Inflammatory macrophage (primary cell): Measurements from ENCODE around the gene CBX4.

Experiments
- DNase-seq, 2 donors: peaks; one replicate each; pipeline ENCODE4 v3.0.0-alpha.2; 2020 to 2022
- total RNA-seq, 18 experiments: gene quantifications; one replicate each; lab custom pipeline; 2026; ENCODE audit warnings: mixed read lengths in 6 of 18, inconsistent platforms in 2 of 18; lab: John Stamatoyannopoulos, UW

CBX4 gene
- total RNA-seq = 4.9 to 21.7 (median 13.9) reads per million in 18 experiments

DNA sequence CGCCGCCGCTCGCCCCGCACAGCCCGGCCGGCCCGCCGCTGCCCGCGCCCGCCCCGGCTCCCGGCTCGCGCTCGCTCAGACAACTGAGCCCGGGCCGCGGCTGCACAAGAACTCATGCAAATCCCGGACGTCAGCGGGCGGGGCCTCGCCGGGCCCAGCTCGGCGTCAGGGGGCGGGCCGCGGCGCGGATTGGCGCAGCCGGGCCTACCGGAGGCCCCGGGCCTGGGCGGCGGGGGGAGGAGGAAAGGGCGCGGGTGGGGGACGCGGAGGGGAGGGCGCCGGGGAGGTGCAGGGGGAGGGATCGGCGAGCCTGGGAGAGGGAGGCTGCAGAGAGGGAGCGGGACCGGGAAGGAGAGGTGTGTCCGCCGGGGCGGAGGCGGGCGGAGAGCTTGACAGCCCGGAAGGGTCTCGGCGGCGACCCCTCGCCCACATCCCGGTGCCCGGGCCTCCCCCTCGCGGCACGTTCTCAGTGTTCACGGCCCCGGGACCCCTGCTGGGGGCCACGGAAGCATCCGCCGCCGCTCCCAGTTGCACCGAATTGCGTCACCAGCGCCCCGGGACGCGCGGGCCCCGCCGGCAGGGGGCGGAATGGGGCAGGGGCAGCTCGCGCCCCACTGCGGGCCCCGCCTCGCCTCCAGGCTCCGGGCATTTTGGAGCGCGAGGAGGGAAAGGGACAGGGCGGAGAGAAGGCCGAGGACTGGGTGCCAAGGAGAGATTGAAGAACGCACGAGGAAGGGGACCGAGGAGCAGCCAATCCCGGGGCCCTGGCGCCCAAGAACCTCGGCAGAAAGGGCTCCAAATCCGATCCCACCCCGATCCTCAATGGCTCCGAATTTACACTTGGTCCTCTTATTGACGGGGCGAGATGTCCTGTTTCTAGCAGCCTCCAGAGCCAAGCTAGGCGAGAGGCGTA is at the start of gene CBX4:
Gene CBX4, minus strand, starts transcription at position 85 of the 913 bp plus-strand sequence. CDS start 189 bp downstream, outside the sequence.
- peak; percentile 90 to 96 for DNase-seq

DNA sequence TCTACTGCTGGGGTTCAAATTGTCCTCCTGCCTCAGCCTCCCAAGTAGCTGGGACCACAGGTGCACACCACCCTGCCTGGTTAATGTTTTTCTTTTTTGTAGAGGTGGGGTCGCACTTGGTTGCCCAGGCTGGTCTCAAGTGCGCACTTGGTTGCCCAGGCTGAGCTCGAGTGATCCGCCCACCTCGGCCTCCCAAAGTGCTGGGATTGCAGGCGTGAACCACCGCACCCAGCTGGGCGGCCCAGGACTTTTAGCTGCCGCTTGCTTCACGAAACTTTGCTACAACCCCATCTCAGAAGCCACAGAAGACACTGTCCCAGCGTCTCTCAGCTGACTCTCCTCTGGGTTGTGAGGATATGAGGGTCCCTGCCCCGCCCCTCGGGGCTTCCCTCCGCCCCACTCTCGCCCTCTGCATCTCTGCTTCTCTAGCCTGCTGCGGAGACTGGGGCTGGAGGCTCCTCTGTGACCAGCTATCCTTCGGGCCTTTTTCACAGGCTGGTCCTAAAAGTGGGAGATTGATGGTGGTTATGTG is 48.8 kb upstream of the CBX4 start:
- no peak for DNase-seq

DNA sequence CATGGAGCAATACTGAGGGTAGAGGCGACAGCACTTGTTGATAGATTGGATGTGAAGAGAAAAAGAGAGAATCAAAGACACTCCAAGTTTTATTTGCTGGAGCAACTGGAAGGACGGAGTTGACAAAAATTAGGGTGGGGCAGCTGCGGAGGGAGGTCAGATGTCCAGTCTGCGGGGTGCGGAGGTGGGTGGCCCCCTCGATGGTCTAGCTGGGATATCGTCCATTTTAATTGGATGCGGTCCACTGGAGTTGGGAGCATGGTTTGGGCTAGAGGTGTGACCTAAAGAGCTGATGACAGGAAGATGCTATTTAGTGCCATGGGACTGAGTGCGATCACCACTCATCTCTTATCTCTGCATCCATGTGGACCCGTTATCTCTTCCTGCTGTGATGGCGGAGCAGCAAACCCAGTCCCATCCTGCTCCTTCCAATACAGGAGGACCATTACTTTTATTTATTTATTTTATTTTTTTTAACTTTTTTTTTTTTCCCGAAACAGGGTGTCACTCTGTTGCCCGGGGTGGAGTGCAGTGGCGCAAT is 48.3 kb upstream of the CBX4 start:
- DNase-seq = no peak

DNA sequence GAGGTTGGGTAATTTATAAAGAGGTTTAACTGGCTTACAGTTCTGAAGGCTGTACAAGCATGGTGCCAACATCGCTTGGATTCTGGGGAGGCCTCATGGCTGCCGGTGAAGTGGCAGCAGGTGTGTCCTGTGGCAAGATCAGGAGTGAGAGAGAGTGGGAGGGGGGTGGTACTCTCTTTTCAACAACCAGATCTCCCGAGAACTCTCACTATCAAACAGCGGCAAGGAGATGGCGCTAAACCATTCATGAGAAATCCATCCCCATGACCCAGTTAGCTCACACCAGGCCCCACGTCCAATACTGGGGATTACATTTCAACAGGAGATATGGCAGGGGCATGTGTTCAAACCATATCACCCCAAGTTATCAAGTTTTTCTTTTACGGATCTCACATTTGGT is 44.0 kb upstream of the CBX4 start:
- no peak for DNase-seq

DNA sequence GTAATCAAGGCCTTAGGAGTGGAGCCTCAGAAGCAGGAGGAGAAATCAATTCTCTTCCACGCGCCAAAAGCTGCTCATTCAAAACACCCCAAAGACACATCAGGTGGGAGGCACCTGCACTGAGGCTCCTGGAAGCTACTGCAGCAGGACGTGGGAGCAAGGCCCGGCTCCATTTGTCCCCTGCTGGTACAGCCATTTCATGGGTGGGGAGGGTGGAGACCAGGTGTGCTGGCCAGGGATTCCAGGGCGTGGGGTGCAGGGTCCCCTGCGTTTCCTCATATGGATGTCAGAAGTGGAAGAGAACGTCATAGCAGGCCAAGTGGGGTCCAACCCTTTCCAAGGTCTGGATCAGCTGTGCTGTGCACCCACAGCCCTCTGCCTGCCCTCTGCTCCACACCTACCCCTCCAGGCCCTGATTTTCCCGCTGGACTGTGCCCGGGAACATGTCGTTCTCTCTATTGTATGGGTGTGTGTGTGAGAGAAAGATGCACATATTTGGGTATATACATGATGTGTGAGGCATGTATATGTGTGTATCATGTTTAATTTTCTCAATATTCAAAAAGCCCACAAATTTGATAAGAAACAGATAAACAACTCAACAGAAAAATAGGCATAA is 39.2 kb upstream of the CBX4 start:
- no peak for DNase-seq

DNA sequence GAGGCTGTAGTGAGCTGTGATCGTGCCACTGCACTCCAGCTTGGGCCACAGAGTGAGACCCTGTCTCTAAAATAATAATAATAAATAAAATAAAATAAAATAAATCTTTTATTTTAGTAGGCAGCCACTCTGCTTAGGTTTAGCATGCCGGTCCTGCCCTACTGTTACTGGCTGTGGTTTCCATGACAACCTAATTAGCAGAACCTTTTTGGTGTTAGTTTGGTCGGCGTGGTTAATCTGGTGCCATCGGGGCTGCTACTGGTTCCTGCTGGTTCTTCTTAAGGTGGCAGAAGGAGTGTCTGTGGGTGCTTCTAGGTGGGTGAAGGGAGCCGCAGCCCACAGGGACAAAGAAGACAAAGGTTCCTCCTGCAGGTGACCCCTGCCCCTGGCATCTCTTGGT is 37.8 kb upstream of the CBX4 start:
- DNase-seq = no peak

DNA sequence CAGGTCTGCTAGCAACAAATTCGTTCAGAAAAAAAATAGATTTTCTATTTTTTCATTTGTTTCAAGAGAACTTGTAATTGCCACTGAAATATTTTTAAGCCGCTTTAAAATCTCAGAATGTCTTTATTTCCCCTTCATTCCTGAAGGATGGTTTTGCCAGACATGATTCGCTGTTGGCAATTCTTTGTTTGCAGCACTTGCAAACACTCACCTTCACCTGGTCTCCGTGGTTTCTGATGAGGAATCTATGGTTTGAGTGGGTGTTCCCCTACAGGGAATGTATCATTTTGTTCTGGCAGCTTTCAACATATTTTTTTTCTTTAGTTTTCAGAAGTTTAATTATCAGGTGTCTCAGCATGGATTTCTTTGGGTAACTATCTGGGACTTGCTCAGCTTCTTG is 36.3 kb upstream of the CBX4 start:
- no peak for DNase-seq

DNA sequence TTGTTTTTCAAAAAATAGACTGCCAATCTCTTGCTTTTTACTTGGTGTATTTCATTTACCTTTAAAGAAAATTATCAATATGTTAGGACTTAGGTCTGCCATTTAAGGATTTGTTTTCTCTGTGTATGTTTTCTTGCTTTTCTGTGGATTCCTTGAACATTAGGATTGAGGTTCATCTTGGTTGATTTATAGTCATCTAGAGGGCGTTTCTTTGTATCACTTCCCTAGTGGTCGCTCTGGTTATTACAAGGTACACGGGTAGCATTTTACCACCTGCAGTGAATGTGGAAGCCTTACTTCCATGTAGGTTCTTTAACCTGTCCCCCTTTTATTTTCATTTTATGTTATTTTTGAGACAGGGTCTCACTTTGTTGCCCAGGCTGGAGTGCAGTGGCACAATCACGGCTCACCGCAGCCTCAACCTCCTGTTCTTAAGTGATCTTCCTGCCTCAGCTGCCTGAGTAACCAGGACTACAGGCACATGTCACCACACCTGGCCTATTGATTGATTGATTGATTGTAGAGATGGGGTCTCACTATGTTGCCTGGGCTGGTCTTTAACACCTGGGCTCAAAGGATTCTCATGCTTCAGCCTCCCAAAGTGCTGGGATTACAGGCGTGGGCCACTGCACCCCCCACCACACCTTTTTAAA is 35.2 kb upstream of the CBX4 start:
- peak; percentile 12 to 39 for DNase-seq

DNA sequence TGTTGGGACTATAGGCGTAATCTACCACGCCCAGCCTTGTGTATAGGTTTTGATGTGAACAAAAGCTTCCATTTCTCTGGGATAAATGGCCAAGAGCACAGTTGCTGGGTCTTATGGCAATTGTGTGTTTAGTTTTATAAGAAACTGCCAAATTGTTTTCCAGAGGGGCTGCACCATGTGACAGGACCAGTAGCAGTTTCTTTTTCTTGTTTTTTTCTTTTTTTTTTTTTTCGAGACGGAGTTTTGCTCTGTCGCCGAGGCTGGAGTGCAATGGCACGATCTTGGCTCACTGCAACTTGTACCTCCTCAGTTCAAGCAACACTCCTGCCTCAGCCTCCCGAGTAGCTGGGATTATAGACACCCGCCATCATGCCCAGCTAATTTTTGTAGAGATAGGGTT is 34.3 kb upstream of the CBX4 start:
- no peak for DNase-seq

DNA sequence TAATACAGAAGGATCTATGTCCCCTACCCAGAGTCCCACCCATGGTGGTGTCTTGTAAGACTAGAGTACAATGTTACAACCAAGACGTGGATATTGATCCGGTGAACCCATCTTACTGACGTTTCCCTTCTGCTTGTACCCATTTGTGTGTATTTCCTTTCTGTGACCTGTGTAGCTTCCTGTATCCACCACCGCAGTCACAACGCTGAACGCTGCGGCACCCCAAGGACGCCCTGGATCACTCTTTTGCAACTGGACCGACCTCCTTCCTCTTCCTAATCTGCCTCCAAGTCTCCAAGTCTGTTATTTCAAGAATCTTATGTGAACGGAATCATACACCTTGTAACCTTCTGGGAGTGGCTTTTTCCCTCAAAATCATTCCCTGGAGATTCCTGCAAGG is 33.5 kb upstream of the CBX4 start:
- DNase-seq = peak; percentile 40 to 44

DNA sequence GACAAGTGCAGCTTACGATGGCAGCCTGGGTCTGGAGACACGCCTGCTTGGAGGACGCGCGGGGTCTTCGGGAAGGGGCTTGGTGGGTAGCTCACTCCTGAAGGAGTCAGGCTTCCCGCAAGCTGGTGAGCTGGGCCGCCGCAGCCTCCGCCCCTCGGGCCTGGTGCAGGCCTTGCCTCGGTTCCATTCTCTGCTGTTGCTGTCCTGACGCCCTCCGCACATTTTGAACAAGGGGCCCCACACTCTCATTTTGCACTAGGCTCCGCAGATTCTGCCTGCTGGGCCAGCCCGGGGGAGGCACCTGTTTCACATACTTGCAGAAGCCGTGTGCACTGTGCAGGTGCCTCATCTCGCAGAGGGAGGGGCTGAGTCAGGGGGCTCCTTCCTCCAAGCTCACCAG is 31.9 kb upstream of the CBX4 start:
- DNase-seq = no peak

DNA sequence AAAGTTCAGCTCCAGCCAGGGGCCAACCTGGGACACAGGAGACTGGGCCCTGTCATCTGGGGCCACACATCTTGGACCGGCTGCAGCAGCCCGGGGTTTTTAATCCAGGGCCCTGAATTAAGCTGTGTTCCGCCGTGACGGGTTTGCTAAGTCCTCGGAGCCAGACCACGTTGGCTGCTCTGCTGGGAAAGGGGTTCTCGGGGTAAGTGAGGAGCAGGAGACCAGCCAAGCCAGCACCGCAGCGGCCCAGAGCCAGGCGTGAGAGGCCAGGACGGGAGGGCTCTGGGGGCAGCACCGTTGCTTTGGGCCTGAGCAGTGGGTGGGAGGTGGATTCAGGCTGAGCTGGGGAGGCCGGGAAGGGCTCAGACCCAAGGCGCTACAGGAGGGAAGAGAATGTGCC is 31.3 kb upstream of the CBX4 start:
- no peak for DNase-seq

DNA sequence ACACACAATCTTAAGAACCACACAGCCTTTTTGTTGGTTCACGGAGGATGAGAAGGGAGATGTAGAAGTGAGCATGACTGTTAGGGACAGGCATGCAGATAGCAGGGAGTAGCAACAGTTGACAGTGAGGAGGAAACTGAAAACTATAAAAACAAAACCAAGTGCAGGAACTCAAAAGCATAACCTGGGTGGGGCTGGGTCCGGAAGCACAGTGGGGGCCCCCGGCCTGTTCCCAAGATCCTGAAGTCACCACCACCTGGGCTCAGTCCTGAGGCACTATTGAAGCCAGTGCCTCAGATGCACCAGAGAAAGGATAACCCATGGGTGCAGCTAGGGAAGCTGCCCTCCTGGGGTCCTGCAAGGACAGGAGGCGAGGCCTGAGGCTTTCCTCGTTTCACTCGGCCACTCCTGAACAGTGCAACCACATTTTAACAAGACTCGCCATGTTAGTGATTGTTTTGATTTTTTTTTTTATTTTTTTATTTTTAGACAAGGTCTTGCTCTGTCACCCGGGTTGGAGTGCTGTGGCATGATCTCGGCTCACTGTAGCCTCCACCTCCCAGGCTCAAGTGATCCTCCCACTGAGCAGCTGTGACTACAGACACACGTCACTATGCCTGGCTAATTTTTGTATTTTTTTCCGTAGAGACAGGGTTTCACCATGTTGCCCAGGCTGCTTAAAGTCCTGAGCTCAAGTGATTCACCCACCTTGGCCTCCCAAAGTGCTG is 27.7 kb upstream of the CBX4 start:
- no peak for DNase-seq

DNA sequence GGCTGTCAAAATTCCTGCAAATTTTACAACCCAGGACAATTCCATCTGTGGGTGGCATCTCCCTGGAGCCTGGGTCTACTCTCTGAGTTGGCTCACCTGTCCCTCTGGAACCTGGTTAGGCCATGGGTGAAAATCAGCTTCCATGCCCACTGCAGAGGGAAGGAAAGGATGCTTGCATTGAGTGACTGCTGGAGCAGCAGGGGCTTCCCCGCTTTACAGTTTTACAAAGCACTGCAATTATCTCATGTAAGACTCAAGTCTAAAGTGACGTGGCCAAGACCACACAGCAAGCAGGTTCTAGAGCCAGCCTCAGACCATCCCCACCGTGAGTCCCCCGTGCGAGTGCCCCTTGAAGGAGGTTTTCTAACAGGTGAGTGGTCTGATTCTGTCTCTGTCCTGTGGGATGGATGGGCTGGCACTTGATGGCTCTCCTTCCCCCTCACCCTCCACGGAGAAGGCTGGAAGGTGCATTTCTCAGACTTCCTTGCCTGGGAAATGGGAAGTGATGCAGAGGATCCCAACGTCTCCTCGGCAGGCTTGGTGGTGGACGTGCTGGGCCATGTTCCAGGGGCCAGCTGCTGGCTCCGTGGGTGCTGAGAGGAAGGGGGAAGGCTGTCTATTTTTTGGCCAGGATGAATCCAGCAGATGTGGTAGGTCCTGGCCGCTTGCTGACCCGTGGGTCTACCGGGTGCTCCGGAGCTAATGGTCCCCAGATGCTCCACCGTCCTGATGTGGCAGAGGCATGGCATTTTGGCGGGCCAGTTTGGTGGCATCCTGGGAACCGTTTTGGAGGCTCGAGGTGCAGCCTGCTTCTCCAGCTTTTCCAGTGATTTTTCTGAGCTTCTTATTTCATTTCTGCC is 26.3 kb upstream of the CBX4 start:
- no peak for DNase-seq

DNA sequence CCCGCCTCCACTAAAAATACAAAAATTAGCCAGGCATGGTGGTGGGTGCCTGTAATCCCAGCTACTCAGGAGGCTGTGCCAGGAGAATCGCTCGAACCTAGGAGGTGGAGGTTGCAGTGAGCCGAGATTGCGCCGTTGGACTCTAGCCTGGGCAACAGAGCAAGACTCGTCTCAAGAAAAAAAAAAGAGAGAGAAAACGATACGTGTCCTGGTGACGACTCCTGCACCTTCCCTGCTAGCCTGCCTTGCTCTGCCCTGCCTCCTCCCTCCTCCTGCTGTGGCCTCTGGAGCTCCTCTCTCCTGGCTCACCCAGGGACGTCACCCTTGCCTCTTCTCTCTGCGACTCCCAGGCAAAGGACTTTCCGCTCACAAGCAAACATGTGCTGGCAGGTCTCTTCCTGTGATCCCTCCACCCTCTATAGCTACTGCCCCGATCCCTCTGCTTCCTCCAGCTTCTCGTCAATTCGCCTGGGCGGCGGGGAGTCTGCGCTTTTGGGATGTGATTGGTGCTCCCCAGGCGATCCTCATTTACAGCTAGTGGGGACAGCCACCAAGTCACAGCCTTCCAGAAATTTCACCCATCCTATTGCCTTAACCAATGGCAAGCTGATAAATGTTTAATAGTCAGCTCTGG is 25.5 kb upstream of the CBX4 start:
- no peak for DNase-seq

DNA sequence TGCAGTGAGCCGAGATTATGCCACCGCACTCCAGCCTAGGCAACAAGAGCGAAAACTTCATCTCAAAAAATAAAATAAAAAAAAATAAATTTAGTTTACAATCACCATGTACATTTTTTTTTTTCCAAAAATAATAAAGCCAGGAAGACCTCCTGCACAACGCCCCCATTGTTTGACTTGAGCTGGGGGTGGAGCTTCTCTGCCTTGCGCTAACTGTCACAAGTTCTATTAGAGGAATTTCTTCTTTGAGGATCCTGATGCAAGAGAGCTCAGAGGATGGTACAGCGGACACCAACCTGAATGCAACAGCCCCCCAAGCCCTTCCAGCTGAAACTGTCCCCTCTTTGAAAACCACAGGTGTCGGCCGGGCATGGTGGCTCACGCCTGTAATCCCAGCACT is 24.9 kb upstream of the CBX4 start:
- no peak for DNase-seq

DNA sequence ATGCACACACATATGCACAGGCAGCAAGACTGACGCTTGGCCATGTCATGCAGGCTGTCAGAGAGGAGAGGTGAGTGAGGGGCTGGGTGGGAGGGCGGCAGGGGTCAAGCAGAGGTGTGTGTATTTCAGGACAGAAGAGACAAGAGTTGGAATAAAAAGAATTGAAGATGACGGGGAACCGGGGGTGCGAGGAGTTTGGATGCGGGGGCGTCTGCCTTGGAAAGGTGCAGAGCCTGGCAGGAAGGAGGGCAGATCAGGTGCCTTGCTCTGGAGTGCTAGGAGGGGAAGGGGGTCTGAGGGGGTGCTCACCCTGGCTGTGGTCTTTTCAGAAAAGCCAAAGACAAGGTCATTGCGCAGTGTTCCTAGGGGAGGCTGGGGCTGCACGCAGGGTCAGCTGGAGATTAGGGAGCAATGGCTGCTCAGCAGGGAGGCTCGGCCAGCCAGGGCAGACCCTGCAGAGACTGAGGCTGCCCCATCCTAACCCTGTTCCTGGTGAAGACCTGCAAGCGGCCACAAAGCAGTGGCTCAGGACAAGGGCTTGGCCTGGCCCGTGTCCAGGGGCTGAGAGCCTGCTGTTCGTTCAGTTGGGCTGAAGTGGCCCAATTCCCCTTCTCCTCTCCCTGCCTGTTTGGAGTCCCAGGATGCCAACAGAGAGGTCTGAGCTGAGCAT is 23.7 kb upstream of the CBX4 start:
- no peak for DNase-seq

DNA sequence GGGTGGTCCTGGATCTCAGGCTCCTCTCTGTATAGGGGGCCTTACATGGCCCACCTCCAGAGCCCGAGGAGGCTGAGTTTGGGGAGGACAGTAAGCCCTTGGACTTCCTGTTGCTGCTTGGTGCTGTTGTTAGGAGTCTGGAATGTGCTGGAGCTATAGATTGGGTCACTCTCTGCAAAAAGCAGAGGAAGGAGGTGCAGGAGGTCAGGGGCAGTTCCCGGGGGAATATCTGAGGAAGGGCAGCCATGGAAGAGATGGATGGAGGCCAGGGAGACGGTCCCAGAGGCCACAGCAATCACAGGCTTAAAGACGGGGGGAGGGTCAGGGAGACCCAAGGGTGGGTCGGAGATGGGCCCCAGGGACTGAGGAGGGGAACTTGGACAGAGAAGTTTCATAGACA is 23.0 kb upstream of the CBX4 start:
- DNase-seq = no peak

DNA sequence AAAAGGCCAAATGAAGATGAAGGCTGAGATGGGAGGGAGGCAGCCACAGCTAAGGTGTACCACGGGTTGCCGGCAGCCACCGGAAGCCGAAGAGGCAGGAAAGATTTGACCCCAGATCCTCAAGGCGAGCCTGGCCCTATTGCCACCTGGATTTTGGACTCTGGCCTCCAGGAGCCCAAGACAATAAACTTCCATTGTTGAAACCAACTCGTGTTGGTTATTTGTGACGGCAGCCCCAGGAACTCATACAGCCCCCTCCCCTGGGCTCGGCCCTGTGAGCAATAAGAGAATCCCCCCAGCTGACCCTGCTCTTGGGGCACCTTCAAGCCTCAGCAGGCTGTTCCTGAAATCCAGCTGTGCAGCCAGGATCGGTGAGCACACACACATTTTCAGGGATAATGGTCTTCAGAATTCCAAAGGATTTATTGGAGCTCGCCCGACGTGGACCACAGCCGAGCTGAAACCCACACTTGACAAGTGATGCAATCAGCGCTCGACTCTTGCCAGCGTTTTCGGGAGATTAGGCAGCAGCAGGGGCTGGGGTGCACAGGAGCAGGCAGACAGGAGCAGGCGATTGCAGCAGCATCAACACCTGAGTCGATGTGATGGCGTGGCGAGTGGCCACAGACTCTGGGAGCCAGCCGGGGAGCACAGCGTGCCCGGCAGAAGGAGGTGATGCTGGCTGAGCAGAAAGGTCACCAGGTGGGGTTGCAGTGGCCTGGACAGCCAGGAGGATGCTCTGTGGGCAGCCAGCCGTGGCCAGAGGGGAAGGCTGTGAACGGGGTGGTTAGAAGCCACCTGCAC is 22.4 kb upstream of the CBX4 start:
- no peak for DNase-seq
